Heart left ventricle (tissue), 13 donors: ENCODE results near the gene PRPF6.

Source experiments
- POLR2A ChIP-seq, 2 donors: fragments of 450-650 bp; IDR thresholded peaks; one replicate each; pipeline ENCODE4 v1.6.1; 2017; ENCODE audit warnings: antibody characterized with exemption in 2 of 2, mild to moderate bottlenecking in 2 of 2, moderate library complexity in 2 of 2
- TF ChIP-seq, protein P1 (sequence below), 12 donors: fragments of 200-600 bp; sonication (generic) in 4 of 12; IDR thresholded peaks; one replicate each; pipeline versions ENCODE4 v1.5.0 to v1.8.0; 2018 to 2022; ENCODE audit warnings: antibody characterized with exemption in 12 of 12, mild to moderate bottlenecking in 5 of 12
- donor health status: ischemic (EF 13 %, LVEDD 7.1; RV severe dilation, severe dysfunction).
- donor health status: DM: no; HTN: yes; CAD: no.
- donor health status: DM: no; HTN: no; CAD: no.
- donor health status: ischemic (EF 25% LVEDD 6.9; RV normal size, moderate dysfunction).
- donor health status: ischemic (EF 25% LVEDD 5.7; RV mildly dilated, moderate dysfunction).
- donor health status: ischemic (EF 35%, LVEDD 5.7; RV mildly dilated, moderate dysfunction).
- donor health status: nonischemic (EF 11% LVEDD 7.7; RV severe dilation, severe dysfunction).
- donor health status: DM: yes; HTN: yes; CAD: no.
- donor health status: PGD.
- donor health status: ischemic (EF 29% LVEDD 5.4; RV normal size, mild dysfunction).
- donor health status: nonischemic (EF 23%, LVEDD 6.1; RV moderate dilation, normal function).

DNA sequence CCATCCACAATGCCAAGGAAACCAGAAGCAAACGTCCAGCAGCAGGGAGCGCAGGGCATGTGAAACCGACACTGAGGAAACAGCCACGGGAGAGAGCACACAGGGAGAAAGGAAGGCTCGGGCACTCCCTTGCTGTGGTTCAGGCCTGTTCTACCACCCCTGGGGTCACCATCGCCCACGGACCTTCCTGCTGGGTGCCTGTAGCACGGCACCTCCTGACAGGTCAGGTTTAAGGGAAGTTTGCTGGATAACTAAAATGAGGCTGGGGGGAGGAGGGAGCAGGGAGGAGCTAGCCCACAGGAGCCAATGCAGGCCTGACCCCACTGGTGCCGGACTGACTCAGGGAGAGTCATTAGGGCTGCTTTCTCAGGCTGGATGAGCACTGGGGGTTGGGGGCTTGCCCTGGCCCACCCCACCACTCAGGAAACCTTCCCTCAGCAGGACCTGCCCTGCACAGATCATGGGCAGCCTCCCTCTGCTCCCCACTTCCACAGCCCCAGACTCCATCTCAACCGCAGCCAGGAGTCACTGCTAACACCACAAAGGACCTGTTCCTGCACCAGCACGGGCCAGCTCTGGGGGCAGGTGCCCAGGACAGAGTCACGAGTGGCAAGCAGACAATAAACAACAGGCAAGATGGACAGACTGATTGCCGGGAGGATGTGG, 27.0 kb upstream of the PRPF6 start:
- TF ChIP-seq, protein P1, sequence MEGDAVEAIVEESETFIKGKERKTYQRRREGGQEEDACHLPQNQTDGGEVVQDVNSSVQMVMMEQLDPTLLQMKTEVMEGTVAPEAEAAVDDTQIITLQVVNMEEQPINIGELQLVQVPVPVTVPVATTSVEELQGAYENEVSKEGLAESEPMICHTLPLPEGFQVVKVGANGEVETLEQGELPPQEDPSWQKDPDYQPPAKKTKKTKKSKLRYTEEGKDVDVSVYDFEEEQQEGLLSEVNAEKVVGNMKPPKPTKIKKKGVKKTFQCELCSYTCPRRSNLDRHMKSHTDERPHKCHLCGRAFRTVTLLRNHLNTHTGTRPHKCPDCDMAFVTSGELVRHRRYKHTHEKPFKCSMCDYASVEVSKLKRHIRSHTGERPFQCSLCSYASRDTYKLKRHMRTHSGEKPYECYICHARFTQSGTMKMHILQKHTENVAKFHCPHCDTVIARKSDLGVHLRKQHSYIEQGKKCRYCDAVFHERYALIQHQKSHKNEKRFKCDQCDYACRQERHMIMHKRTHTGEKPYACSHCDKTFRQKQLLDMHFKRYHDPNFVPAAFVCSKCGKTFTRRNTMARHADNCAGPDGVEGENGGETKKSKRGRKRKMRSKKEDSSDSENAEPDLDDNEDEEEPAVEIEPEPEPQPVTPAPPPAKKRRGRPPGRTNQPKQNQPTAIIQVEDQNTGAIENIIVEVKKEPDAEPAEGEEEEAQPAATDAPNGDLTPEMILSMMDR (IDR thresholded peaks at IDR 0.05): no peak
- TF ChIP-seq POLR2A (IDR thresholded peaks at IDR 0.05): no peak
